Measurements from ENCODE around the gene C5orf34. TPM values are rescaled to one million over a fixed set of nuclear protein-coding genes. Genes with fewer than 3 reads are reported as not detected.
"Not testable (repeated sequence)": the region's sequence is repeated elsewhere in the genome, so short reads cannot be mapped to it uniquely, and the experiment has no call there.

The C5orf34 gene
- total RNA-seq, 4 donors from 2014 or later = 0.31 to 1.2 (median 0.91) TPM

DNA sequence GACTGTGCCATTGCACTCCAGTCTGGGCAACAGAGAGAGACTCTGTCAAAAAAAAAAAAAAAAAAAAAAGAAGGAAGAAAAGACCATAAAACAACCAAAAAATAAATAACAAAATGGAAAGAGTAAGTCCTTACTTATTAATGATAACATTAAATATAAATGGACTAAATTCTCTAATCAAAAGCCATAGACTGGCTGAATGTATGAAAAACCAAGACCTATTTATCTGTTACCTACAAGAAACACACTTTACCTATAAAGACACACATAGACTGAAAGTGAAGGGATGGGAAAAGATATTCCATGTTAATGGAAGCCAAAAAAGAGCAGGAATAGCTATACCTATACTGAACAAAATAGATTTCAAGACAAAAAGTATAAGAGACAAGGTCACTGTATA, 47.8 kb downstream of the C5orf34 start:
- H3K27me3 ChIP-seq = no peaks in the 10 kb centered on the region
- peaks cover 0 to 33% of the 10 kb centered on the region in 2 donors for H3K36me3 ChIP-seq
- no peak overlapping the region for H3K4me3 ChIP-seq
- no peak for ATAC-seq
- H3K9me3 ChIP-seq = peaks cover 0 to 19% (median 3%) of the 10 kb centered on the region in 3 donors
- TF ChIP-seq, protein P1, sequence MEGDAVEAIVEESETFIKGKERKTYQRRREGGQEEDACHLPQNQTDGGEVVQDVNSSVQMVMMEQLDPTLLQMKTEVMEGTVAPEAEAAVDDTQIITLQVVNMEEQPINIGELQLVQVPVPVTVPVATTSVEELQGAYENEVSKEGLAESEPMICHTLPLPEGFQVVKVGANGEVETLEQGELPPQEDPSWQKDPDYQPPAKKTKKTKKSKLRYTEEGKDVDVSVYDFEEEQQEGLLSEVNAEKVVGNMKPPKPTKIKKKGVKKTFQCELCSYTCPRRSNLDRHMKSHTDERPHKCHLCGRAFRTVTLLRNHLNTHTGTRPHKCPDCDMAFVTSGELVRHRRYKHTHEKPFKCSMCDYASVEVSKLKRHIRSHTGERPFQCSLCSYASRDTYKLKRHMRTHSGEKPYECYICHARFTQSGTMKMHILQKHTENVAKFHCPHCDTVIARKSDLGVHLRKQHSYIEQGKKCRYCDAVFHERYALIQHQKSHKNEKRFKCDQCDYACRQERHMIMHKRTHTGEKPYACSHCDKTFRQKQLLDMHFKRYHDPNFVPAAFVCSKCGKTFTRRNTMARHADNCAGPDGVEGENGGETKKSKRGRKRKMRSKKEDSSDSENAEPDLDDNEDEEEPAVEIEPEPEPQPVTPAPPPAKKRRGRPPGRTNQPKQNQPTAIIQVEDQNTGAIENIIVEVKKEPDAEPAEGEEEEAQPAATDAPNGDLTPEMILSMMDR (IDR thresholded peaks at IDR 0.05) = no peak
- no peak for TF ChIP-seq EP300 (IDR thresholded peaks at IDR 0.05)
- TF ChIP-seq POLR2A (IDR thresholded peaks at IDR 0.05) = no peak
- no peak for TF ChIP-seq POLR2AphosphoS5 (IDR thresholded peaks at IDR 0.05)
- H3K4me1 ChIP-seq = no peaks in the 10 kb centered on the region
- no peak overlapping the region for H3K27ac ChIP-seq

DNA sequence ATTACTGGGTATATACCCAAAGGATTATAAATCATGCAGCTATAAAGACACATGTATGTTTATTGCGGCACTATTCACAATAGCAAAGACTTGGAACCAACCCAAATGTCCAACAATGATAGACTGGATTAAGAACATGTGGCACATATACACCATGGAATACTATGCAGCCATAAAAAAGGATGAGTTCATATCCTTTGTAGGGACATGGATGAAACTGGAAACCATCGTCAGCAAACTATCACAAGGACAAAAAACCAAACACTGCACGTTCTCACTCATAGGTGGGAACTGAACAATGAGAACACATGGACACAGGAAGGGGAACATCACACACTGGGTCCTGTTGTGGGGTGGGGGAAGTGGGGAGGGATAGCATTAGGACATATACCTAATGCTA, 49.5 kb downstream of the C5orf34 start:
- H3K27me3 ChIP-seq, ATAC-seq, H3K27ac ChIP-seq, H3K4me1 ChIP-seq, H3K4me3 ChIP-seq: not testable (repeated sequence)
- peaks cover 0 to 19% (median 3%) of the 10 kb centered on the region in 3 donors for H3K9me3 ChIP-seq
- 90 to 100% methylated on average over 3 of the region's 3 CpGs for WGBS, 2 donors (ENCODE audit: low coverage in 1 of 2)
- H3K36me3 ChIP-seq = peaks cover 0 to 40% of the 10 kb centered on the region in 2 donors

DNA sequence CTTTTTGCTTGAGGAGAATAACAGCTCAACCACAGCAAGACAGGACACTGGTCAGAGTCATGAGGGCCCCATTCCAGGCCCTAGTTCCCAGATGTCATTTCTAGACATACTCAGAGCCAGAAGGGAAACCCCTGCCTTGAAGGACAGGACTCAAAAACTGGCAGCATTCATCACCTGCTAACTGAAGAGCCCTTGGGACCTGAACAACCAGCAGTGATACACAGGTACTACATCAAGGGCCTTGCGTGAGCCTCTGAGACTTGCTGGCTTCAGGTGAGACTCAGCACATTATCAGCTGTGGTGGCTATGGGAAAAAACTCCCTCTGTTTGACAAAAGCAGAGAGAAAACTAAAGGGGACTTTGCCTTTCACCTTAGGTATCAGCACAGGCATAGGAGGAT, 53.9 kb downstream of the C5orf34 start:
- WGBS, 2 donors (ENCODE audit: low coverage in 1 of 2) = no CpG with 5 or more reads among the region's 1 CpG

DNA sequence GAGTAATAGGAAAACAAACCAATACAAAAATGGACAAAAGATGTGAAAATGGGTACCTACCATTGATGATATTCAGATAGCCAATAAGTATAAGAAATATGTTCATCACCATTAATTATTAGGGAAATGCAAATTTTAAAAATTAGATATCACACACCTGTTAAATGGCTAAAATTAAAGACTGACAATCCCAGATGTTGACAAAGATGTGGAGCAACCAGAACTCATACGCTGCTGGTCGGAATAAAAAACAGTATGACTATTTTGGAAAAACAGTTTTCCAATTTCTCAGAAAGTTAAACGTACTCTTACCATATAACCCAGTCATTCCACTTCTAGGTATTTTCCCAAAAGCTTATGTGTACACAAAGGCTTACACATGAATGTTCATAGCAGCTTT, 58.4 kb downstream of the C5orf34 start:
- H3K4me1 ChIP-seq = no peaks in the 10 kb centered on the region
- TF ChIP-seq POLR2A (IDR thresholded peaks at IDR 0.05) = no peak
- no peak for TF ChIP-seq POLR2AphosphoS5 (IDR thresholded peaks at IDR 0.05)
- TF ChIP-seq, protein P1 (IDR thresholded peaks at IDR 0.05) = no peak
- no peak for TF ChIP-seq EP300 (IDR thresholded peaks at IDR 0.05)
- no peaks in the 10 kb centered on the region for H3K27me3 ChIP-seq
- H3K27ac ChIP-seq = no peak overlapping the region
- H3K36me3 ChIP-seq = peaks cover 0 to 35% of the 10 kb centered on the region in 2 donors
- 97 to 98% methylated on average over 3 of the region's 3 CpGs for WGBS, 2 donors (ENCODE audit: low coverage in 1 of 2)
- H3K9me3 ChIP-seq = no peaks in the 10 kb centered on the region
- ATAC-seq = no peak
- H3K4me3 ChIP-seq = no peak overlapping the region

More for the DNA sequence above, 53.9 kb downstream of the C5orf34 start:
- no peaks in the 10 kb centered on the region for H3K4me1 ChIP-seq
- no peak overlapping the region for H3K27ac ChIP-seq
- no peaks in the 10 kb centered on the region for H3K27me3 ChIP-seq
- no peaks in the 10 kb centered on the region for H3K9me3 ChIP-seq
- no peak for ATAC-seq
- no peak for TF ChIP-seq EP300 (IDR thresholded peaks at IDR 0.05)
- TF ChIP-seq, protein P1 (IDR thresholded peaks at IDR 0.05) = no peak
- TF ChIP-seq POLR2AphosphoS5 (IDR thresholded peaks at IDR 0.05) = no peak
- no peak for TF ChIP-seq POLR2A (IDR thresholded peaks at IDR 0.05)
- H3K36me3 ChIP-seq = peaks cover 0 to 13% of the 10 kb centered on the region in 2 donors
- H3K4me3 ChIP-seq = no peak overlapping the region

DNA sequence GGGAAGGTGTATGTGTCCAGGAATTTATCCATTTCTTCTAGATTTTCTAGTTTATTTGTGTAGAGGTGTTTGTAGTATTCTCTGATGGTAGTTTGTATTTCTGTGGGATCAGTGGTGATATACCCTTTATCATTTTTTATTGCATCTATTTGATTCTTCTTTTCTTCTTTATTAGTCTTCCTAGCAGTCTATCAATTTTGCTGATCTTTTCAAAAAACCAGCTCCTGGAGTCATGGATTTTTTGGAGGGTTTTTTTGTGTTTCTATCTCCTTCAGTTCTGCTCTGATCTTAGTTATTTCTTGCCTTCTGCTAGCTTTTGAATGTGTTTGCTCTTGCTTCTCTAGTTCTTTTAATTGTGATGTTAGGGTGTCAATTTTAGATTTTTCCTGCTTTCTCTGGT, 73.4 kb downstream of the C5orf34 start:
- Histone ChIP-seq H3K9me3 (peaks cover 0 to 26% (median 0%) of the 10 kb centered on the region in 3 donors), H3K36me3 (peaks cover 0 to 29% of the 10 kb centered on the region in 2 donors)
- not testable (repeated sequence) for H3K4me3 ChIP-seq, H3K27ac ChIP-seq, H3K4me1 ChIP-seq, H3K27me3 ChIP-seq, ATAC-seq

DNA sequence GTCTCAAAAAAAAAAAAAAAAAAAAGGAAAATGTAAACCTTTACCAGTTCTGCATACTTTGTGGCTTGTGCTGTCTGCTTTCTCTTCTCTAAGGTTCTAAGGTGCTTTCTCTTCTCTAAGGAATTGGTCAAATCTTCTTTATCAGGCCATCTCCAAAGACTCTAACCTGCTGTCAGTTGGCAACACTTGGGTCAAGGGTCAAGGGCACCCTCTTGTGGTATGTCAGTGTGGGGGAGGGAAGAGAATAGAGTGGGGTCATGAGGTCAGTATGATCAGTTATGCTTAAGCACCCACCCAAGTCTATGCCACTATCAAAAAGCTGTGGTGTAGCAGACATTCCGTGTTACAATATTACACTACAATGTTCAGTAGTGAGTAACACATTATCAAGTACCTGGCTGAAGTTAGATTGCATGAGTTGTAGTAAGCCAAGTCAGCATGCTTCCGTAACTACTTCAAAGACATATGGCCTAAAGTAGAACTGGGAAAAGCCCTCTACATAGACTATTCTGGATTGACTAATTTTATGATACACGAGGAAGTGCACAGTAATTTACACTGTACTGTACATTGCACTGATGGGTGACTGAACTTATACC, 77.8 kb downstream of the C5orf34 start:
- H3K36me3 ChIP-seq = no peaks in the 10 kb centered on the region
- no peak for ATAC-seq
- H3K9me3 ChIP-seq = peaks cover 0 to 26% (median 0%) of the 10 kb centered on the region in 3 donors
- no peak overlapping the region for H3K27ac ChIP-seq
- H3K4me1 ChIP-seq = peaks cover 0 to 15% (median 7%) of the 10 kb centered on the region in 3 donors
- no peak overlapping the region for H3K4me3 ChIP-seq
- H3K27me3 ChIP-seq = no peaks in the 10 kb centered on the region
- 94 to 100% methylated on average over 2 of the region's 3 CpGs for WGBS, 2 donors (ENCODE audit: low coverage in 1 of 2)
- TF ChIP-seq, protein P1 (IDR thresholded peaks at IDR 0.05) = no peak
- TF ChIP-seq EP300 (IDR thresholded peaks at IDR 0.05) (no peak), POLR2AphosphoS5 (IDR thresholded peaks at IDR 0.05) (no peak), POLR2A (IDR thresholded peaks at IDR 0.05) (no peak)

Measured in gastroesophageal sphincter (tissue), 4 donors.